Keratinocyte (primary cell): ENCODE measurements around the gene ERRFI1. TPM values are rescaled to one million over a fixed set of nuclear protein-coding genes. Genes with fewer than 3 reads are reported as not detected.
A peak's percentile ranks its signal among the peaks of the same experiment; 100 is the strongest.
"Not testable (repeated sequence)": the region's sequence is repeated elsewhere in the genome, so short reads cannot be mapped to it uniquely, and the experiment has no call there.

ENCODE experiments used
- DNase-seq: peaks from one replicate; pipeline ENCODE4 v3.0.0-alpha.2; 2011; ENCODE audit warnings: low read depth, missing footprints, low spot score
- FAIRE-seq: peaks from 2 replicates; lab custom pipeline; 2011; peaks lifted over from hg19 to GRCh38; lab: Jason Lieb, UNC
- H2AFZ ChIP-seq: 2 replicates; pipeline ENCODE4 v1.6.0; 2012; ENCODE audit warnings: low read length, control low read depth, inconsistent platforms; ENCODE audit not compliant: control insufficient read depth
- H3K27ac ChIP-seq: 2 replicates; pipeline ENCODE4 v1.5.1; 2011; ENCODE audit warnings: low read length; ENCODE audit not compliant: control insufficient read depth, insufficient read depth
- H3K27me3 ChIP-seq: 3 replicates; pipeline ENCODE4 v1.6.0; 2011; ENCODE audit warnings: low read length; ENCODE audit not compliant: control insufficient read depth, insufficient read depth; ENCODE audit errors: extremely low read depth
- H3K36me3 ChIP-seq, 2 experiments: 2 replicates in 1 of 2; 3 replicates in 1 of 2; pipeline ENCODE4 v1.5.1; 2011; ENCODE audit warnings: low read length in 2 of 2, mild to moderate bottlenecking in 1 of 2; ENCODE audit not compliant: control insufficient read depth in 2 of 2, insufficient read depth in 2 of 2; ENCODE audit errors: extremely low read depth in 1 of 2
- H3K4me1 ChIP-seq: 3 replicates; pipeline ENCODE4 v1.5.1; 2011; ENCODE audit warnings: low read length; ENCODE audit not compliant: control insufficient read depth, insufficient read depth; ENCODE audit errors: extremely low read depth
- H3K4me2 ChIP-seq: 3 replicates; pipeline ENCODE4 v1.6.0; 2011; ENCODE audit warnings: low read depth, low read length; ENCODE audit not compliant: control insufficient read depth, insufficient read depth; ENCODE audit errors: extremely low read depth
- H3K4me3 ChIP-seq, 3 experiments: fragments of 200-600 bp in 1 of 3; sonication (generic) in 1 of 3; 2 replicates in 2 of 3; 3 replicates in 1 of 3; pipeline ENCODE4 v1.5.1; 2011 to 2016; ENCODE audit warnings: low read length in 3 of 3, mild to moderate bottlenecking in 3 of 3, control low read depth in 2 of 3, inconsistent platforms in 1 of 3, low read depth in 1 of 3, mixed read lengths in 1 of 3, mixed run types in 1 of 3, moderate library complexity in 1 of 3; ENCODE audit not compliant: control insufficient read depth in 2 of 3, insufficient read depth in 2 of 3; ENCODE audit errors: extremely low read depth in 1 of 3
- H3K79me2 ChIP-seq: 2 replicates; pipeline ENCODE4 v1.6.0; 2012; ENCODE audit warnings: low read length; ENCODE audit not compliant: control insufficient read depth, insufficient read depth
- H3K9ac ChIP-seq: 3 replicates; pipeline ENCODE4 v1.6.0; 2011; ENCODE audit warnings: low read length; ENCODE audit not compliant: control insufficient read depth, insufficient read depth; ENCODE audit errors: extremely low read depth
- H3K9me1 ChIP-seq: 3 replicates; pipeline ENCODE4 v1.6.0; 2011; ENCODE audit warnings: low read length; ENCODE audit not compliant: control insufficient read depth, insufficient read depth; ENCODE audit errors: extremely low read depth
- H3K9me3 ChIP-seq: 2 replicates; pipeline ENCODE4 v1.5.1; 2012; ENCODE audit warnings: low read depth, low read length; ENCODE audit not compliant: control insufficient read depth
- H4K20me1 ChIP-seq: 3 replicates; pipeline ENCODE4 v1.6.0; 2011; ENCODE audit warnings: low read length; ENCODE audit not compliant: control insufficient read depth, insufficient read depth; ENCODE audit errors: extremely low read depth
- CTCF ChIP-seq, 3 experiments: IDR thresholded peaks in 1 of 3; conservative IDR thresholded peaks in 1 of 3; optimal IDR thresholded peaks in 1 of 3; 2 replicates in 2 of 3; 3 replicates in 1 of 3; pipeline versions ENCODE3 to v1.5.1; 2011; ENCODE audit warnings: low read length in 3 of 3, mild to moderate bottlenecking in 3 of 3, moderate library complexity in 2 of 3, control low read depth in 1 of 3, inconsistent platforms in 1 of 3; ENCODE audit not compliant: insufficient read depth in 2 of 3; ENCODE audit errors: extremely low read depth in 1 of 3
- EZH2 ChIP-seq: IDR thresholded peaks from one replicate; pipeline ENCODE4 v1.6.1; 2012; ENCODE audit warnings: inconsistent platforms, mild to moderate bottlenecking, low read length, moderate library complexity
- dilution Hi-C: fragments of 300-500 bp; cut with MboI; formaldehyde crosslinking; loops from one replicate; pipeline ENCODE4 v1.7.0; 2020; ENCODE audit warnings: low sequenced_read_pairs; ENCODE audit not compliant: extremely low pct_ligation_motif_present
- polyA plus RNA-seq, 5 experiments: library from polyadenylated mRNA; depleted of rRNA in 3 of 5; stranded (reverse) in 3 of 5; stranded (forward) in 1 of 5; unstranded in 1 of 5; fragments of >200 nt; gene quantifications; 1 replicate in 1 of 5; 2 replicates in 3 of 5; 3 replicates in 1 of 5; pipeline versions ENCODE4 v1.2.1 to v1.2.3, GENCODE V29; 2011 to 2012; ENCODE audit warnings: missing spikeins in 2 of 5, low read depth in 1 of 5, low replicate concordance in 1 of 5

Gene ERRFI1
- polyA plus RNA-seq, 1 donor (not counting 4 experiments of a cell fraction or from before 2014, with no cell fraction given): 130 TPM

DNA sequence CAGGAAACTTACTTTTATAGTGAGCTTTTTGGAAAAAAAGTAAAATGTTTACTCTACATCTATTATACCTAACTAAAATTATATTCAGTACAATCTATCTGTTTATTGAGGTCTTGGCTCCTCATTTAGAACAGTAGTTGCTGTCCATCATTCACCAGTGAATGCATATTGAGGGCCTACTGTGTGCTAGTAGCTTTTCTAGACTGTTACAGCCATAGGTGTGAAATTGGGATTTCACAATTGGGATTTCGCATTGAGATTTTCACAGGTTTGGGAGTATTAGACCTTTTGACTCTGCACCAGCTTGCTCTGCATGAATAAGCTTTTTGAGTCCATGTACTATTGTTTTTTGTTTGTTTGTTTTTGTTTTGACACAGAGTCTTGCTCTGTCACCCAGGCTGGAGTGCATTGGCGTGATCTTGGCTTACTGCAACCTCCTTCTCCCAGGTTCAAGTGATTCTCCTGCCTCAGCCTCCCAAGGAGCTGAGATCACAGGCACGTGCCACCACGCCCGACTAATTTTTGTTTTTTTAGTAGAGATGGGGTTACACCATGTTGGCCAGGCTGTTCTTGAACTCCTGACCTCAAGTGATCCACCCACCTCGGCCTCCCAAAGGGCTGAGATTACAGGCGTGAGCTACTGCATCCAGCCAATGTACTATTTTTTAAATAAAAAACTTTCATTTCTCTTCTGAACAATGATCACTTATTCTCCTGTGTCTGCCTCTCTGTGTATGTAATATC is 47.2 kb upstream of the ERRFI1 start:
- Histone ChIP-seq H3K79me2 (no peaks in the 10 kb centered on the region), H3K4me2 (no peak overlapping the region), H4K20me1 (no peaks in the 10 kb centered on the region), H3K27me3 (no peaks in the 10 kb centered on the region), H3K27ac (no peak overlapping the region), H3K9me1 (no peaks in the 10 kb centered on the region), H3K4me1 (peaks cover 41% of the 10 kb centered on the region), H3K36me3 (no peaks in the 10 kb centered on the region), H3K9me3 (no peaks in the 10 kb centered on the region), H3K4me3 (no peak overlapping the region), H2AFZ (no peak overlapping the region), H3K9ac (no peak overlapping the region)
- DNase-seq: no peak
- dilution Hi-C loops: no loop called here
- no peak for FAIRE-seq
- no peak for TF ChIP-seq CTCF (optimal IDR thresholded peaks at IDR 0.05 in 1 of 3, IDR thresholded peaks at IDR 0.05 in 1 of 3, conservative IDR thresholded peaks at IDR 0.05 in 1 of 3; ENCODE audit: extremely low read depth in 1 of 3, insufficient read depth in 2 of 3, low read length in 3 of 3)
- no peak for TF ChIP-seq EZH2

DNA sequence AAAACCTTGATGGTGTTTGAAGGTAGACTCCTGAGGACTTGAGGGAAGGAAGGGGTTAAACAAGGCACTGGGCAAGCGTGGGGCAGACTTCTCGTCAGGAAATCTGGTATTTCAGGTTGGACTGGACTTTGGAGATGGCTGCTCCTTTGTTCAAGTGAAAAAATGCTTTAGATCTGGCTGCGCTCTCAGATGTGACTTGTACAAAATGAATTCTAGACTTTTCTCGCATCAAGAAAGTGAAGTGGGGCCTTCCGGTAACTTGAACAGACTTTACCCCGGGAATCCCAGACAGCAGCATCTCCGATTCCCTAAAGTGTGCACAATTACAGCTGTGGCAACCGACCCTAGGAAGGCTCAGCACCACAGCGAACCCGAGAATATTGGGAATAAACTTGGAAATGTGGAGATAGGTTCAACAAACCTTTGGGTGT is 44.3 kb upstream of the ERRFI1 start:
- Histone ChIP-seq H3K27me3 (no peaks in the 10 kb centered on the region), H3K27ac (peak overlapping the region; percentile 79), H3K9me1 (no peaks in the 10 kb centered on the region), H3K36me3 (no peaks in the 10 kb centered on the region), H3K4me2 (peak overlapping the region; percentile 80), H3K4me3 (peak overlapping the region in 2 of 3 experiments; percentile 31 to 58), H3K79me2 (no peaks in the 10 kb centered on the region), H2AFZ (peak overlapping the region; percentile 92), H3K4me1 (peaks cover 15% of the 10 kb centered on the region), H3K9ac (peak overlapping the region; percentile 70), H4K20me1 (no peaks in the 10 kb centered on the region), H3K9me3 (no peaks in the 10 kb centered on the region)
- dilution Hi-C loops: no loop called here
- FAIRE-seq (peak; percentile 64), DNase-seq (no peak)
- no peak for TF ChIP-seq EZH2
- TF ChIP-seq CTCF (optimal IDR thresholded peaks at IDR 0.05 in 1 of 3, IDR thresholded peaks at IDR 0.05 in 1 of 3, conservative IDR thresholded peaks at IDR 0.05 in 1 of 3; ENCODE audit: extremely low read depth in 1 of 3, insufficient read depth in 2 of 3, low read length in 3 of 3): no peak

DNA sequence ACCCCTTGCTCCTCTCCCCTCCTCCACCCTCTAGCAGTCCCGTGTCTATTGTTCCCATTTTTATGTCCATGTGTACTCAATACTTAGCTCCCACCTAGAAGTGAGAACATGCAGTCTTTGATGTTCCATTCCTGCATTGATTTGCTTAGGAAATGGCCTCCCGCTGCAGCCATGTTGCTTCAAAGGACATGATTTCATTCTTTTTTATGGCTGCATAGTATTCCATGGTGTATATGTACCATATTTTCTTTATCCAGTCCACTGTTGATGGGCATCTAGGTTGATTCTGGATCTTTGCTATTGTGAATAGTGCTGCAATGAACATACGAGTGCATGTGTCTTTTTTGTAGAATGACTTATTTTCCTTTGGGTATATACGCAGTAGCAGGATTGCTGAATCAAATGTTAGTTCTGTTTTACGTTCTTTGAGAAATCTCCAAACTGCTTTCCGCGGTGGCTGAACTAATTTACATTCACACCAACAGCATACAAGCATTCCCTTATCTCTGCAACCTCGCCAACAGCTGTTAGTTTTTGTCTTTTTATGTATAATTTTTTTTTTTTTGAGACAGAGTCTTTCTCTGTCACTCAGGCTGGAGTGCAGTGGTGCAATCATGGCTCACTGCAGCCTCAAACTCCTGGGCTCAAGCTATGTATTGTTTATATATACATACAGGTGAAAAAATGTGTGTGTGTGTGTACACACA is 43.7 kb upstream of the ERRFI1 start:
- FAIRE-seq: not testable (repeated sequence)

More for the DNA sequence above, 43.7 kb upstream of the ERRFI1 start:
- peaks cover 14% of the 10 kb centered on the region for H3K4me1 ChIP-seq
- H3K4me3 ChIP-seq, H3K9me3 ChIP-seq, H3K36me3 ChIP-seq, H2AFZ ChIP-seq, H3K9me1 ChIP-seq, dilution Hi-C loops, DNase-seq, H3K27me3 ChIP-seq, H3K9ac ChIP-seq, H3K79me2 ChIP-seq, H4K20me1 ChIP-seq: not testable (repeated sequence)
- peak overlapping the region; percentile 79 for H3K27ac ChIP-seq
- peak overlapping the region; percentile 80 for H3K4me2 ChIP-seq
